KMS-11 (cell line): Measurements from ENCODE around the gene GCNA.

Source experiments
- H2AFZ ChIP-seq: fragments of 200-600 bp; sonication (generic); 2 replicates; pipeline ENCODE4 v1.6.1; 2016; ENCODE audit warnings: antibody characterized with exemption, mixed run types, low read depth
- H3K27ac ChIP-seq: fragments of 200-600 bp; sonication (generic); 2 replicates; pipeline ENCODE4 v1.6.1; 2016; ENCODE audit warnings: mild to moderate bottlenecking, mixed run types
- H3K27me3 ChIP-seq: fragments of 200-600 bp; sonication (generic); 2 replicates; pipeline ENCODE4 v1.6.1; 2017; ENCODE audit warnings: mild to moderate bottlenecking, low read depth, mixed run types, moderate library complexity; ENCODE audit not compliant: insufficient read depth
- H3K36me3 ChIP-seq: fragments of 200-600 bp; sonication (generic); 2 replicates; pipeline ENCODE4 v1.6.1; 2017; ENCODE audit warnings: mild to moderate bottlenecking, mixed run types; ENCODE audit not compliant: insufficient read depth
- H3K4me1 ChIP-seq: fragments of 200-600 bp; sonication (generic); 2 replicates; pipeline ENCODE4 v1.6.1; 2016; ENCODE audit warnings: mild to moderate bottlenecking, low read depth, mixed run types; ENCODE audit not compliant: poor library complexity, severe bottlenecking
- H3K4me2 ChIP-seq: fragments of 200-600 bp; sonication (generic); 2 replicates; pipeline ENCODE4 v1.7.0; 2016; ENCODE audit warnings: mild to moderate bottlenecking, mixed run types
- H3K4me3 ChIP-seq: fragments of 200-600 bp; sonication (generic); IDR thresholded peaks from 2 replicates; pipeline ENCODE4 v1.6.1; 2017; ENCODE audit warnings: low read depth, low read length, mixed read lengths; ENCODE audit not compliant: insufficient read depth
- H3K79me2 ChIP-seq: fragments of 200-600 bp; sonication (generic); 2 replicates; pipeline ENCODE4 v1.6.1; 2016; ENCODE audit warnings: low read depth, mixed run types; ENCODE audit not compliant: insufficient read depth
- H3K9ac ChIP-seq: fragments of 200-600 bp; sonication (generic); 2 replicates; pipeline ENCODE4 v1.6.1; 2016; ENCODE audit warnings: mild to moderate bottlenecking, mixed run types
- H4K20me1 ChIP-seq: fragments of 200-600 bp; sonication (generic); 2 replicates; pipeline ENCODE4 v1.6.1; 2016; ENCODE audit warnings: mild to moderate bottlenecking, mixed run types; ENCODE audit not compliant: insufficient read depth
- CTCF ChIP-seq: fragments of 200-600 bp; sonication (generic); conservative IDR thresholded peaks from 2 replicates; pipeline ENCODE4 v1.6.1; 2017; ENCODE audit warnings: low read depth, mild to moderate bottlenecking, antibody characterized with exemption, low read length, moderate library complexity, mixed read lengths

Gene GCNA

GRCh38 chrX:71604141-71604540, 25.9 kb downstream of the GCNA start:
- H3K27ac ChIP-seq: no peak overlapping the region
- H3K79me2 ChIP-seq: no peaks in the 10 kb centered on the region
- no peaks in the 10 kb centered on the region for H3K36me3 ChIP-seq
- no peak overlapping the region for H3K4me3 ChIP-seq
- no peak for TF ChIP-seq CTCF
- H4K20me1 ChIP-seq: no peaks in the 10 kb centered on the region
- H3K4me1 ChIP-seq: no peaks in the 10 kb centered on the region
- H3K27me3 ChIP-seq: no peaks in the 10 kb centered on the region
- H3K4me2 ChIP-seq: no peak overlapping the region
- H2AFZ ChIP-seq: no peak overlapping the region
- no peak overlapping the region for H3K9ac ChIP-seq

GRCh38 chrX:71604796-71605568, 26.7 kb downstream of the GCNA start:
- H3K4me3 ChIP-seq: no peak overlapping the region
- H3K27ac ChIP-seq: no peak overlapping the region
- H2AFZ ChIP-seq: no peak overlapping the region
- H3K79me2 ChIP-seq: no peaks in the 10 kb centered on the region
- H4K20me1 ChIP-seq: no peaks in the 10 kb centered on the region
- H3K9ac ChIP-seq: no peak overlapping the region
- TF ChIP-seq CTCF: no peak
- H3K4me1 ChIP-seq: no peaks in the 10 kb centered on the region
- H3K4me2 ChIP-seq: no peak overlapping the region
- no peaks in the 10 kb centered on the region for H3K27me3 ChIP-seq
- no peaks in the 10 kb centered on the region for H3K36me3 ChIP-seq

DNA sequence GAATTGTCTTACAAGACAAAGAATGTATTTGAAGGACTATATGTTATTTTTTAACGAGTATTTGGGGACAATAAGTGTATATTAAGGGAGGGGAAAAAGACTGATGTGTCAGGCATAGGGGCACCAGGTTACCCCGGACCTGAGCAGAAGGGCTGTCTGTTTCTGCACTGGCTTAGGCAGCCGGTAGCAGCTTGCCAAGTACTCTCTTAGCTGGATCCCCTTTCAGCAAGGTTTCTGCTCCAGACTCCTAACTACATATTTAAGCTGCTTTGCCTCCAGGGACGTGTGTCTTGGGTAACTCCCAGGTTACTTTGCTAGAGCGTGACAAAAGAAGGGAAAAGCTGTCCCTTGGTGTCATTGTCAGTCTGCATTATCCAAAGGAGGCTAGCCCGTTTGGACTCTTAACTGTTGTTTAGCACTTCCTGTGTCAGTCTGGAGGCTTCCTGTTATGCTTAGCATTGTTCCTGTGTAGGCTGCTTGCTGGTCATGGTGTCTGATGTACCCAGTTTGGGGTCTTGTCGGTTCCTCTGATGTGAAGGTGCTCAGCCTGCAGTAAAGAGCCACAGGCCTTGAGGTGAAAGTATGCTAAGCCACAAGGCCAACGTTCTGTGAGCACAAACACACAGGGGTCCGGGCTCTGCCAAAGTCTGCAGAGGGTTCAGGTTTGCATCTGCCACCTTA, 28.4 kb downstream of the GCNA start:
- no peak overlapping the region for H3K27ac ChIP-seq
- TF ChIP-seq CTCF: no peak
- no peaks in the 10 kb centered on the region for H3K4me1 ChIP-seq
- H3K4me2 ChIP-seq: no peak overlapping the region
- H3K79me2 ChIP-seq: no peaks in the 10 kb centered on the region
- no peaks in the 10 kb centered on the region for H3K36me3 ChIP-seq
- H3K9ac ChIP-seq: no peak overlapping the region
- H4K20me1 ChIP-seq: no peaks in the 10 kb centered on the region
- H3K27me3 ChIP-seq: no peaks in the 10 kb centered on the region
- H3K4me3 ChIP-seq: no peak overlapping the region
- no peak overlapping the region for H2AFZ ChIP-seq

- no peak overlapping the region for H3K4me3 ChIP-seq
- no peak for TF ChIP-seq CTCF
- no peaks in the 10 kb centered on the region for H3K36me3 ChIP-seq
- no peak overlapping the region for H3K27ac ChIP-seq
- H3K27me3 ChIP-seq: no peaks in the 10 kb centered on the region
- H3K79me2 ChIP-seq: no peaks in the 10 kb centered on the region
- H3K9ac ChIP-seq: no peak overlapping the region
- no peaks in the 10 kb centered on the region for H4K20me1 ChIP-seq
- no peak overlapping the region for H3K4me2 ChIP-seq
- H3K4me1 ChIP-seq: no peaks in the 10 kb centered on the region
- no peak overlapping the region for H2AFZ ChIP-seq
Measured at GRCh38 chrX:71607488-71607887, 29.3 kb downstream of the GCNA start.
